IMR-90 (cell line): Measurements from ENCODE around the gene BCAR1. TPM values are rescaled to one million over a fixed set of nuclear protein-coding genes. Genes with fewer than 3 reads are reported as not detected.

Experiments
- ATAC-seq: fragments of 200-7000 bp; cut with Tn5 transposase; 2 replicates; pipeline ENCODE4 v1.9.1; 2020; ENCODE audit warnings: low read depth, mild to moderate bottlenecking, moderate library complexity
- BruUV-seq: library from RNA; stranded (reverse); fragments of 400-500 nt; replicated peaks from 2 replicates; lab custom pipeline; 2021; lab: Mats Ljungman, UMichigan
- CTCF ChIA-PET: fragments of 300-600 bp; formaldehyde crosslinking; extraction: SDS; loops from one replicate; lab custom pipeline; 2021; ENCODE audit warnings: antibody characterized with exemption; lab: Yijun Ruan, JAX
- POLR2A ChIA-PET: fragments of 300-600 bp; sonication (Branson Sonifier 250); formaldehyde crosslinking; loops from one replicate; lab custom pipeline; 2022; ENCODE audit warnings: antibody characterized with exemption; ENCODE audit not compliant: unreplicated experiment; lab: Charles Lee
- DNase-seq: peaks from one replicate; pipeline ENCODE4 v3.0.0; 2013
- H2AFZ ChIP-seq: replicated peaks from 2 replicates; pipeline ENCODE3; 2013; ENCODE audit warnings: low read length, mild to moderate bottlenecking; ENCODE audit not compliant: poor library complexity
- H2AK5ac ChIP-seq: 2 replicates; pipeline ENCODE4 v1.6.1; 2013; ENCODE audit warnings: low read depth, low read length, inconsistent platforms
- H2AK9ac ChIP-seq: replicated peaks from 2 replicates; pipeline ENCODE3; 2013; ENCODE audit warnings: mild to moderate bottlenecking, low read depth, low read length, moderate library complexity; ENCODE audit not compliant: poor library complexity
- H2BK120ac ChIP-seq: 2 replicates; pipeline ENCODE4 v1.6.1; 2013; ENCODE audit warnings: low read depth, low read length, inconsistent platforms
- H2BK15ac ChIP-seq: 3 replicates; pipeline ENCODE4 v1.6.1; 2013; ENCODE audit warnings: low read depth, low read length, inconsistent platforms
- H2BK20ac ChIP-seq: 2 replicates; pipeline ENCODE4 v1.6.1; 2013; ENCODE audit warnings: low read depth, mild to moderate bottlenecking, inconsistent platforms, low read length, moderate library complexity
- H2BK5ac ChIP-seq: 2 replicates; pipeline ENCODE4 v1.6.1; 2013; ENCODE audit warnings: mild to moderate bottlenecking, low read depth, low read length, inconsistent platforms; ENCODE audit not compliant: poor library complexity, severe bottlenecking
- H3K14ac ChIP-seq: replicated peaks from 2 replicates; pipeline ENCODE4 v1.6.1; 2013; ENCODE audit warnings: low read depth, low read length, inconsistent platforms
- H3K18ac ChIP-seq: 2 replicates; pipeline ENCODE4 v1.6.1; 2013; ENCODE audit warnings: low read depth, low read length, control low read depth
- H3K23ac ChIP-seq: 2 replicates; pipeline ENCODE4 v1.6.1; 2013; ENCODE audit warnings: low read depth, low read length, inconsistent platforms
- H3K27ac ChIP-seq: 2 replicates; pipeline ENCODE4 v1.5.1; 2013; ENCODE audit warnings: mild to moderate bottlenecking, control low read depth, low read length; ENCODE audit not compliant: insufficient read depth
- H3K27me3 ChIP-seq: 2 replicates; pipeline ENCODE4 v1.6.1; 2013; ENCODE audit warnings: low read length; ENCODE audit not compliant: control insufficient read depth, insufficient read depth
- H3K36me3 ChIP-seq: 2 replicates; pipeline ENCODE4 v1.6.1; 2013; ENCODE audit warnings: low read length, mixed read lengths; ENCODE audit not compliant: control insufficient read depth, insufficient read depth
- H3K4ac ChIP-seq: 2 replicates; pipeline ENCODE4 v1.6.1; 2013; ENCODE audit warnings: low read depth, low read length, inconsistent platforms
- H3K4me1 ChIP-seq: 2 replicates; pipeline ENCODE4 v1.6.1; 2013; ENCODE audit warnings: low read length, mixed read lengths; ENCODE audit not compliant: control insufficient read depth, insufficient read depth
- H3K4me2 ChIP-seq: 2 replicates; pipeline ENCODE4 v1.6.1; 2013; ENCODE audit warnings: low read depth, mild to moderate bottlenecking, control low read depth, low read length, moderate library complexity
- H3K4me3 ChIP-seq: 2 replicates; pipeline ENCODE4 v1.5.1; 2013; ENCODE audit warnings: low read depth, mild to moderate bottlenecking, control low read depth, low read length, moderate library complexity; ENCODE audit not compliant: insufficient read depth
- H3K56ac ChIP-seq: 2 replicates; pipeline ENCODE4 v1.6.1; 2013; ENCODE audit warnings: low read length, inconsistent platforms; ENCODE audit not compliant: insufficient read depth; ENCODE audit errors: extremely low read depth
- H3K79me1 ChIP-seq, 2 experiments: 2 replicates each; pipeline ENCODE4 v1.6.1; 2013; ENCODE audit warnings: low read length in 2 of 2, inconsistent platforms in 1 of 2, low read depth in 1 of 2
- H3K9ac ChIP-seq: 2 replicates; pipeline ENCODE4 v1.6.1; 2013; ENCODE audit warnings: low read depth, low read length, control low read depth
- H3K9me1 ChIP-seq: 2 replicates; pipeline ENCODE4 v1.6.1; 2013; ENCODE audit warnings: low read length, inconsistent platforms; ENCODE audit not compliant: insufficient read depth
- H3K9me3 ChIP-seq: 2 replicates; pipeline ENCODE4 v1.6.1; 2013; ENCODE audit warnings: low read length; ENCODE audit not compliant: control insufficient read depth, insufficient read depth
- H4K20me1 ChIP-seq: 2 replicates; pipeline ENCODE4 v1.6.1; 2013; ENCODE audit warnings: low read length, inconsistent platforms; ENCODE audit not compliant: insufficient read depth
- H4K5ac ChIP-seq: 2 replicates; pipeline ENCODE4 v1.6.1; 2013; ENCODE audit warnings: mild to moderate bottlenecking, low read depth, low read length, control low read depth
- H4K8ac ChIP-seq, 2 experiments: 2 replicates each; pipeline ENCODE4 v1.6.1; 2013; ENCODE audit warnings: low read depth in 2 of 2, low read length in 2 of 2, control low read depth in 1 of 2, inconsistent platforms in 1 of 2
- H4K91ac ChIP-seq: 2 replicates; pipeline ENCODE4 v1.6.1; 2013; ENCODE audit warnings: low read depth, low read length, inconsistent platforms; ENCODE audit not compliant: insufficient read depth
- BHLHE40 ChIP-seq: fragments of 150-350 bp; IDR thresholded peaks from 2 replicates; pipeline ENCODE4 v1.6.1; 2016; ENCODE audit warnings: mild to moderate bottlenecking, low read depth, low read length
- CEBPB ChIP-seq: IDR thresholded peaks from 2 replicates; pipeline ENCODE4 v1.6.1; 2012; ENCODE audit warnings: low read depth, low read length, improper control_type of control experiment
- CHD1 ChIP-seq: IDR thresholded peaks from 2 replicates; pipeline ENCODE4 v1.6.1; 2012; ENCODE audit warnings: low read depth, low read length, improper control_type of control experiment
- FOS ChIP-seq: fragments of 150-350 bp; IDR thresholded peaks from 2 replicates; pipeline ENCODE4 v1.6.1; 2016; ENCODE audit warnings: low read depth, low read length
- MAFK ChIP-seq: IDR thresholded peaks from 2 replicates; pipeline ENCODE4 v1.6.1; 2012; ENCODE audit warnings: low read depth, low read length, improper control_type of control experiment
- MAZ ChIP-seq: IDR thresholded peaks from 2 replicates; pipeline ENCODE4 v1.6.1; 2012; ENCODE audit warnings: low read depth, mild to moderate bottlenecking, low read length, improper control_type of control experiment, moderate library complexity, borderline replicate concordance
- MXI1 ChIP-seq: IDR thresholded peaks from 2 replicates; pipeline ENCODE4 v1.6.1; 2012; ENCODE audit warnings: low read depth, mild to moderate bottlenecking, low read length, moderate library complexity, borderline replicate concordance
- NFE2L2 ChIP-seq: fragments of 150-350 bp; IDR thresholded peaks from 2 replicates; pipeline ENCODE4 v1.6.1; 2016; ENCODE audit warnings: low read depth, mild to moderate bottlenecking, low read length
- POLR2A ChIP-seq: IDR thresholded peaks from 2 replicates; pipeline ENCODE4 v1.6.1; 2012; ENCODE audit warnings: mild to moderate bottlenecking, low read depth, low read length
- RAD21 ChIP-seq: IDR thresholded peaks from 2 replicates; pipeline ENCODE4 v1.6.1; 2012; ENCODE audit warnings: low read length, improper control_type of control experiment
- RCOR1 ChIP-seq: IDR thresholded peaks from 2 replicates; pipeline ENCODE4 v1.6.1; 2012; ENCODE audit warnings: mild to moderate bottlenecking, low read length, improper control_type of control experiment; ENCODE audit not compliant: insufficient replicate concordance
- RFX5 ChIP-seq: IDR thresholded peaks from 2 replicates; pipeline ENCODE4 v1.8.0; 2012; ENCODE audit warnings: low read depth, mild to moderate bottlenecking, low read length, moderate library complexity
- SMC3 ChIP-seq: fragments of 150-350 bp; IDR thresholded peaks from 2 replicates; pipeline ENCODE4 v1.6.1; 2016; ENCODE audit warnings: low read depth, mild to moderate bottlenecking, antibody characterized with exemption, low read length, moderate library complexity
- USF2 ChIP-seq: fragments of 150-350 bp; IDR thresholded peaks from 2 replicates; pipeline ENCODE4 v1.6.1; 2017; ENCODE audit warnings: mild to moderate bottlenecking, antibody characterized with exemption, low read length, low read depth
- WGBS, 2 experiments: methylation state at CpG; one replicate each; pipeline versions ENCODE4 v1.1.5 to v1.1.7; 2013; ENCODE audit warnings: missing lambda C conversion rate in 2 of 2; ENCODE audit not compliant: insufficient read length in 1 of 2; ENCODE audit errors: extremely low coverage in 2 of 2; 5-methylcytosine and 5-hydroxymethylcytosine counted together
- dilution Hi-C: fragments of 300-500 bp; cut with HindIII; formaldehyde crosslinking; loops from one replicate; pipeline ENCODE4 v1.14.3; 2018; ENCODE audit warnings: low sequenced_read_pairs; ENCODE audit not compliant: unreplicated experiment
- in situ Hi-C: fragments of 300-500 bp; cut with MboI; formaldehyde crosslinking; loops from 3 replicates; pipeline ENCODE4 v1.14.3; 2019; ENCODE audit warnings: low sequenced_read_pairs, inconsistent platforms, mixed read lengths
- intact Hi-C: fragments of 100-400 bp; cut with micrococcal nuclease; formaldehyde crosslinking; loops from 2 replicates; pipeline ENCODE4 v1.10.0; 2022
- polyA plus RNA-seq, 3 experiments: library from polyadenylated mRNA; depleted of rRNA; stranded (reverse); fragments of >200 nt; gene quantifications; 2 replicates each; pipeline ENCODE4 v1.2.3, GENCODE V29; 2012; ENCODE audit warnings: low replicate concordance in 1 of 3
- total RNA-seq: library from RNA; depleted of rRNA; stranded (reverse); fragments of >200 nt; gene quantifications from 2 replicates; pipeline ENCODE4 v1.2.3, GENCODE V29; 2012
- TF ChIP-seq, protein P1 (sequence below): fragments of 150-350 bp; IDR thresholded peaks from 2 replicates; pipeline ENCODE4 v1.6.1; 2016; ENCODE audit warnings: low read depth, mild to moderate bottlenecking, low read length, moderate library complexity, borderline replicate concordance
- TF ChIP-seq, protein P2 (sequence below): conservative IDR thresholded peaks from 2 replicates; pipeline ENCODE4 v1.5.1; 2012; ENCODE audit warnings: mild to moderate bottlenecking, low read depth, low read length, improper control_type of control experiment

The BCAR1 gene
- total and polyA plus RNA-seq, 2 of the 4 experiments (the other 2 are of a cell fraction) = 18.1 to 99.4 TPM

- dilution Hi-C loops (no loop called here), in situ Hi-C loops (no loop called here), intact Hi-C loops (no loop called here)
- H3K56ac ChIP-seq = no peak overlapping the region
- no peak overlapping the region for H2AFZ ChIP-seq
- no peaks in the 10 kb centered on the region for H3K36me3 ChIP-seq
- no peak overlapping the region for H3K4me3 ChIP-seq
- no peak overlapping the region for H3K4ac ChIP-seq
- TF ChIP-seq RFX5 = no peak
- TF ChIP-seq SMC3 = no peak
- no peak for TF ChIP-seq NFE2L2
- TF ChIP-seq MAFK = no peak
- no peak for TF ChIP-seq MAZ
- TF ChIP-seq, protein P1, sequence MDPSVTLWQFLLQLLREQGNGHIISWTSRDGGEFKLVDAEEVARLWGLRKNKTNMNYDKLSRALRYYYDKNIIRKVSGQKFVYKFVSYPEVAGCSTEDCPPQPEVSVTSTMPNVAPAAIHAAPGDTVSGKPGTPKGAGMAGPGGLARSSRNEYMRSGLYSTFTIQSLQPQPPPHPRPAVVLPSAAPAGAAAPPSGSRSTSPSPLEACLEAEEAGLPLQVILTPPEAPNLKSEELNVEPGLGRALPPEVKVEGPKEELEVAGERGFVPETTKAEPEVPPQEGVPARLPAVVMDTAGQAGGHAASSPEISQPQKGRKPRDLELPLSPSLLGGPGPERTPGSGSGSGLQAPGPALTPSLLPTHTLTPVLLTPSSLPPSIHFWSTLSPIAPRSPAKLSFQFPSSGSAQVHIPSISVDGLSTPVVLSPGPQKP = no peak
- TF ChIP-seq POLR2A = no peak
- TF ChIP-seq, protein P2, sequence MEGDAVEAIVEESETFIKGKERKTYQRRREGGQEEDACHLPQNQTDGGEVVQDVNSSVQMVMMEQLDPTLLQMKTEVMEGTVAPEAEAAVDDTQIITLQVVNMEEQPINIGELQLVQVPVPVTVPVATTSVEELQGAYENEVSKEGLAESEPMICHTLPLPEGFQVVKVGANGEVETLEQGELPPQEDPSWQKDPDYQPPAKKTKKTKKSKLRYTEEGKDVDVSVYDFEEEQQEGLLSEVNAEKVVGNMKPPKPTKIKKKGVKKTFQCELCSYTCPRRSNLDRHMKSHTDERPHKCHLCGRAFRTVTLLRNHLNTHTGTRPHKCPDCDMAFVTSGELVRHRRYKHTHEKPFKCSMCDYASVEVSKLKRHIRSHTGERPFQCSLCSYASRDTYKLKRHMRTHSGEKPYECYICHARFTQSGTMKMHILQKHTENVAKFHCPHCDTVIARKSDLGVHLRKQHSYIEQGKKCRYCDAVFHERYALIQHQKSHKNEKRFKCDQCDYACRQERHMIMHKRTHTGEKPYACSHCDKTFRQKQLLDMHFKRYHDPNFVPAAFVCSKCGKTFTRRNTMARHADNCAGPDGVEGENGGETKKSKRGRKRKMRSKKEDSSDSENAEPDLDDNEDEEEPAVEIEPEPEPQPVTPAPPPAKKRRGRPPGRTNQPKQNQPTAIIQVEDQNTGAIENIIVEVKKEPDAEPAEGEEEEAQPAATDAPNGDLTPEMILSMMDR = no peak
- no peak for TF ChIP-seq MXI1
- TF ChIP-seq CEBPB = no peak
- TF ChIP-seq BHLHE40 = no peak
- TF ChIP-seq FOS = no peak
- TF ChIP-seq USF2 = no peak
- no peak for TF ChIP-seq CHD1
- no peak for TF ChIP-seq RAD21
- TF ChIP-seq RCOR1 = no peak
- no peaks in the 10 kb centered on the region; a peak in 1 of 4 replicates for H3K79me1 ChIP-seq
- no peak for DNase-seq
- no peaks in the 10 kb centered on the region for H3K27me3 ChIP-seq
- no peak overlapping the region for H2BK15ac ChIP-seq
- no peak for ATAC-seq
- H3K4me1 ChIP-seq = peaks cover 5% of the 10 kb centered on the region
- no TSS peak for BruUV-seq
- no peak overlapping the region for H2AK9ac ChIP-seq
- CTCF ChIA-PET = no interaction called here
- H4K91ac ChIP-seq = no peak overlapping the region
- no peak overlapping the region for H4K8ac ChIP-seq
- no peak overlapping the region for H2AK5ac ChIP-seq
- H3K9me1 ChIP-seq = no peaks in the 10 kb centered on the region
- H3K14ac ChIP-seq = no peak overlapping the region
- H4K5ac ChIP-seq = no peak overlapping the region
- H3K9me3 ChIP-seq = no peaks in the 10 kb centered on the region
- no peak overlapping the region for H3K4me2 ChIP-seq
- H3K27ac ChIP-seq = no peak overlapping the region
- no peak overlapping the region for H2BK5ac ChIP-seq
- no peaks in the 10 kb centered on the region for H4K20me1 ChIP-seq
- H3K9ac ChIP-seq = no peak overlapping the region
- no CpG with 5 or more reads among the region's 8 CpGs for WGBS, 2 experiments
- POLR2A ChIA-PET = no interaction called here
- H2BK20ac ChIP-seq = no peak overlapping the region
- no peak overlapping the region for H2BK120ac ChIP-seq
- H3K23ac ChIP-seq = no peak overlapping the region
- no peak overlapping the region for H3K18ac ChIP-seq
These were observed 28.9 kb upstream of the BCAR1 start for GRCh38 chr16:75280331-75280804.
